Endometrium (tissue), 2 donors: Measurements from ENCODE around the gene CYP2C19.
"Not testable (repeated sequence)": the region's sequence is repeated elsewhere in the genome, so short reads cannot be mapped to it uniquely, and the experiment has no call there.

Source experiments
- FAIRE-seq: peaks from 2 replicates; lab custom pipeline; 2012; peaks lifted over from hg19 to GRCh38; lab: Jason Lieb, UNC
- donor health status: control.
- donor health status: control.

The CYP2C19 gene

DNA sequence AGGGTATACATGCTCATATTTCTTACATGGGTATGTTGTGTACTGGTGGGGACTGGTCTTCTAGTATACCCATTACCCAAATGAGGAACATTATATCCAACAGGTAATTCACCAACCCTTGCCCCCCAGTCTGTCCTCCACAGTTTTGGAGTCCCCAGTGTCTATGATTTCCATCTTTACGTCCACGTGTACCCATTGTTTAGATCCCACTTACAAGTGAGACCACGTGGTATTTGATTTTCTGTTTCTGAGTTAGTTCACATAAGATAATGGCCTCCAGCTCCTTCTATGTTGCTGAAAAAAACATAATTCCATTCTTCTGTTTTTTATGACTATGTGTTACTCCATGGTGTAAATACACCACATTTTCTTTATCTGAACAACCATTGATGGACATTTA, 126.6 kb downstream of the CYP2C19 start:
- FAIRE-seq = no peak

DNA sequence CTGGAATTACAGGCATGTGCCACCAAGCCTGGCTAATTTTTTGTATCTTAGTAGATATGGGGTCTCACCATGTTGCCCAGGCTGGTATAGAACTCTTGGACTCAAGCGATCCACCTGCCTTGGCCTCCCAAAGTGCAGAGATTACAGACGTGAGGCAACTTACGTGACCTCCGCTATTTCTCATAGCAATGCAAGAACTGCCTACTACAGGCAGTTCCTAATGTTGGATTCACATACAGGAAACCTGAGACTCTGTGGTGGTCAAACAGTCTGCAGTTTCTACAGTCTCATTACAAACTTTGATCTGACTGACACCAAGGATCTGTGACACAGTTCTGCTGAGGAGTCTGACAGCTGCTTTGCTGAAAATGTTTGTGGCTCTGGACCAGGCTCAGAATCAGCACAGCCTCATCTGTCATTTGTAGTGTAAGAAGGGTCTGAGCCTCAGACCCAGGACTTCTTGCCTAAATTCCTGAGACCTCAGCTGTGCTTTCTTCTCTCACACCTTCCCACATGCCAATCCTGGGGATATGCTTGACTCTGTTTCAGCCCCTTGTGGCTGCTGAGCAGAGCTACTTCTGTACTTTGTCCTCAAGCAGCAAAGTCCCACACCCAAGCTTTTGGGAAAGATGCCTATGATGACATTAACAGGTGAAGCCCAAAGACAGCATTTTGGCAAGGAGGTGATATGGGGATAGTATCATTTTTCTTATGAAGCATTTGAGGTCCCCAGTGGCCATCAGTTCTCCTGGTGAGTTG, 128.0 kb downstream of the CYP2C19 start:
- no peak for FAIRE-seq

DNA sequence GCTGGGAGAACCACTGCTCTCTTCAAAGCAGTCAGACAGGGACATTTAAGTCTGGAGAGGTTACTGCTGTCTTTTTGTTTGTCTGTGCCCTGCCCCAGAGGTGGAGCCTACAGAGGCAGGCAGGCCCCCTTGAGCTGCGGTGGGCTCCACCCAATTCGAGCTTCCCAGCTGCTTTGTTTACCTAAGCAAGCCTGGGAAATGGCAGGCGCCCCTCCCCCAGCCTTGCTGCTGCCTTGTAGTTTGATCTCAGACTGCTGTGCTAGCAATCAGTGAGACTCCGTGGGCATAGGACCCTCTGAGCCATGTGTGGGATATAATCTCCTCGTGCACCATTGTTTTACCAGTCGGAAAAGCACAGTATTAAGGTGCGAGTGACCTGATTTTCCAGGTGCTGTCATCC, 135.9 kb downstream of the CYP2C19 start:
- not testable (repeated sequence) for FAIRE-seq

DNA sequence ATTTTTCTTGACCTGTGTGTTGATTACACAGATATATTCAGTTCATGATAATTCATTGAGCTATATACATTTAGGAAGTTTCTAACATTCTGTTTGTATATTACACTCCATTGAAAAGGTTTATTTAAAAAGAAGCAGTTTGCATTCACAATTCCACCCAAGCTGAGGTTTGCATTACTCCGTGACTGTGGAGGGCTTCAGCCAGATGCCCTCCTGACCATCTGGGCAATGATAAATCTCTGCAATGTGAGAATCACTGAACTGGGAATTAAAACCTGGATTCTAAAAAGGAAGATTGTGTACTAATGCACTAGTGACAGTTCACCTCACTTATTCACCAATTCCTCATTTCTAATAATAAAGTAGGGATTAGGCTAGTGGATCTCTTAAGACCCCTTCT, 139.6 kb downstream of the CYP2C19 start:
- no peak for FAIRE-seq

DNA sequence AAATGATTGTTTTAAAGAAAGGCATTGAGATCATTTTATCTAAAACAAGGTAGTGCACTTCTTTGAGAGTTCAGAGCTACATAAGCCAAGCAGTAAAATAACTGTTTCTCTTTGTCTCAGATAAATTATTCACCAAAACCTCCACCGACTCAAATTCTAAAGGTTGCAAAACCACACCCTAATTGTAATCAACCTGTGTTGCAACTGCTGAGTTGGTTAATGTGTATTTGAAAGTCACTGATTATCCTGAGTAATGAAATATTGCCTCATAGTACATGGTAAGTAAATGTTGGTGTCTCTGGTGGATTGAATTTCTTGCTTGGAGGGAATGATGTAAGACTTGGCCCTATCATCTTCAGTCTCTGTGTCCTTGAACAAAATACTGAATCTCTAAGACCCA, 140.1 kb downstream of the CYP2C19 start:
- FAIRE-seq = no peak
